Endometrium (tissue), 2 donors: ENCODE data around the gene CLEC2L.

Source experiments
- FAIRE-seq: peaks from 2 replicates; lab custom pipeline; 2012; peaks lifted over from hg19 to GRCh38; lab: Jason Lieb, UNC
- donor health status: control.
- donor health status: control.

CLEC2L gene

DNA sequence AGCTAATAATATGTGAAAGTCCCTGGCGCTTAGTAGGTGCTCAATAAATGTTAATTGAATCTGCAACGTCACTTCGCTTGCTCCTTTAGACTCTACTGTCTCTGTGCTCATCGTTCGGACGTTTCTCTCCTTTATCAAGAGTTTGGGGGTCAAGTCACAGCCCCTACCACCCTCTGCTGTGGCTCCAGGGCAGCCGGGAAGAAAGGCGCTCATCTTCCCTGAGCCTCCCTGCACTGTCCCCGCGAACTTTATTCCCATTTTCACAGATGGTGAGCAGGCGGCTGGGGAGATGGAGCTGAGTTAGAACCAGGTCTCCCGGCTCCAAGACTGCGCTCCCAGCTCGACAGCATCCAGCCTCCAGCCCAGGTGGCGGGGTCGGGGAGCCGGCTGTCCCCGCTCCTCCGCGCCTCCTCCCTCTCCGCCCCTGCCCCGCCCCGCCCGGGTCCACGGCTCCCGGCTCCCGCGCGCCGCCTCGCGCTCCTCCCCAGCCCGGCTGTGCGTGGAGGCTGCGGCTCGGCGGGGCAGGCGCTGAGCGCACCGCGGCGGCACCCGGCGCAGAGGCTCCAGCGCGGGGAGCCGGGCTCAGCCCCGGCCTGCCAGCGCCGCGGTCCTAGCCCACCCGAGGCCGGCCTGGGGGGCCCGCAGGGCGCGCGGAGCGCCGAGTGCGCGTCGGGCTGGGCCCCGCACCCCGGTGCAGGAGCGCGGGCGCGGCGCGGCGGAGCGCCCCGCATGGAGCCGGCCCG, at the start of gene CLEC2L:
CLEC2L (plus strand) TSS at position 487 of the 743 bp plus-strand sequence; CDS start at position 730, 243 bp downstream.
- no peak for FAIRE-seq

DNA sequence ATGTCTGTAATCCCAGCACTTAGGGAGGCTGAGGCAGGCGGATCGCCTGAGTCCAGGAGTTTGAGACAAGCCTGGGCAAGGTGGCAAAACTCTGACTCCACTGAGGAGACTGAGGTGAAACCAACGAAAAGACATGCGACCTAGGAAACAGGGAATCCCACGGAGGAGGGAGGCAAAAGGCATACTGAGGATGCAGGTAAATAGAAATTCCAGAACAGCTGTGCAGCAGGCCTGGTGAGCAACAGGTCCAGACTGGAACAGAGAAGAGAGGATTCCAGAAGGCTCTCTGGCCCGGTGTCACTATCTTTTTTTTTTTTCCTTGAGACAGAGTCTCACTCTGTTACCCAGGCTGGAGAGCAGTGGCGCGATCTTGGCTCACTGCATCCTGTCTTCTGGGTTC, 47.3 kb upstream of the CLEC2L start:
- no peak for FAIRE-seq

DNA sequence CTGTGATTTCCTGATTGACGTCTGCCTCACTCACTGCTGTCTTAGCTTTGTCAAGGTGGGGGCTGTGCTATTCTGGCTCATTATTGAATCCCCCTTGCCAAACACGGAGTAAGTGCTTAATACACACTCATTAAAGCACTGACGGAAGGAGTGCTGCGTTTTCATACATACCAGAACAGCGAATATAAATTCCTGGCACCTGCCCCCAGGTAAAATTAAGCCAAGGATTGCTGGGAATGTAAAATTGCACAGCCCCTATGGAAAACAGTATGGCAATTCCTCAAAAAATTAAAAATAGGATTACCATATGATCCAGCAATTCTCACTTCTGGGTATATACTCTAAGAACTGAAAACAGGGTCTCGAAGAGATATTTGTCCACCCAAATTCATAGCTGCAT, 46.6 kb upstream of the CLEC2L start:
- no peak for FAIRE-seq

DNA sequence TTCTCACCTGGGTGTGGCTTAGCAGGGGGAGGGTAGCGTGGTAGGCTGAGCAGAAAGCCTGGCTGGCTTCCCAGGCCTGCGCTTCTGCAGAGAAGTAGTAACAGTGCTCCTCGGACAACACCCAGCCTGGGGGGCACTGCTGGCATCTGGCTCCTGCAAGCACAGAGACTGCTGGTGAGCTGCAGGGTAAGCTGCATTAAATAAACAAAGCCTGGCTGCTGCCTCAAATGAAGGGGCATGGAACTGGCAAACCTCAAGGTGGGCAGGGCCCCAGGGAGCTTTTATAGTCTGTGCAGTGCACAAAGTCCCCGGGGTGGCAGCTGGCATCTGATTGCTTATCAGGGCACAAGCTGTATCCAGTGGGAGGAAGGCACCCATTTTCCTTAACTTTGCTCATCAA, 43.9 kb upstream of the CLEC2L start:
- FAIRE-seq: no peak

DNA sequence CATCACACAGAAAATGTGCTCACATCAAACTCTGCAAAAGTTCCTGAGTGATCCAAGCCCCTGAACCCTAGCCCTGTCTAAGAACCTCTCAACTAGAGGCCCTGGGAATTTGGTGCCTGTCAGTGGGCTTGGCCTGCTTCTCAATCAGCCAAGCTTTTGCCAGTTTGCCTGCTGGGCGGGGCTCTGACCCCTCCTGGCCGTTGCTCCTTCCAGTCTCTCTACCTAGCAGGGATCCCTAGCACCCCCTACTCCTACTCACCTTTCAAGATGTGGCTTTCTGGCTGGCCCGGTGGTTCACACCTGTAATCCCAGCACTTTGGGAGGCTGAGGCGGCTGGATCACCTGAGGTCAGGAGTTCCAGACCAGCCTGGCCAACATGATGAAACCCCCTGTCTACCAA, 42.1 kb upstream of the CLEC2L start:
- FAIRE-seq: no peak

DNA sequence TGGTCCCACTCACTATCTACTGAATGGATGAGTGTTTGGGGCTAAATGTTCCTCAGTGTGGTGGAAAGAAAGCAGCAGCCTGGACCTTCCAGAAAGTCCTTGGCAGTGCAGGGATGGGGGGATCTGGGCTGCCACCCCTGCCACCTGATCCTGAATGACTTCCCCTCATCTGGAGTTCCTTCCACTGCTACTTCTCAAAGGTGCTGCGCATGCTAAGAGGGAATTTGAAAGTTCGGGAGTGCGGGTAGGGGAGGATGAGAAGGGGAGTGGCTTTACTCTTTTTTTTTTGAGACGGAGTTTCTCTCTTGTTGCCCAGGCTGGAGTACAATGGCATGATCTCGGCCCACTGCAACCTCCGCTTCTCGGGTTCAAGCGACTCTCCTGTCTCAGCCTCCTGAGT, 41.4 kb upstream of the CLEC2L start:
- FAIRE-seq: no peak

DNA sequence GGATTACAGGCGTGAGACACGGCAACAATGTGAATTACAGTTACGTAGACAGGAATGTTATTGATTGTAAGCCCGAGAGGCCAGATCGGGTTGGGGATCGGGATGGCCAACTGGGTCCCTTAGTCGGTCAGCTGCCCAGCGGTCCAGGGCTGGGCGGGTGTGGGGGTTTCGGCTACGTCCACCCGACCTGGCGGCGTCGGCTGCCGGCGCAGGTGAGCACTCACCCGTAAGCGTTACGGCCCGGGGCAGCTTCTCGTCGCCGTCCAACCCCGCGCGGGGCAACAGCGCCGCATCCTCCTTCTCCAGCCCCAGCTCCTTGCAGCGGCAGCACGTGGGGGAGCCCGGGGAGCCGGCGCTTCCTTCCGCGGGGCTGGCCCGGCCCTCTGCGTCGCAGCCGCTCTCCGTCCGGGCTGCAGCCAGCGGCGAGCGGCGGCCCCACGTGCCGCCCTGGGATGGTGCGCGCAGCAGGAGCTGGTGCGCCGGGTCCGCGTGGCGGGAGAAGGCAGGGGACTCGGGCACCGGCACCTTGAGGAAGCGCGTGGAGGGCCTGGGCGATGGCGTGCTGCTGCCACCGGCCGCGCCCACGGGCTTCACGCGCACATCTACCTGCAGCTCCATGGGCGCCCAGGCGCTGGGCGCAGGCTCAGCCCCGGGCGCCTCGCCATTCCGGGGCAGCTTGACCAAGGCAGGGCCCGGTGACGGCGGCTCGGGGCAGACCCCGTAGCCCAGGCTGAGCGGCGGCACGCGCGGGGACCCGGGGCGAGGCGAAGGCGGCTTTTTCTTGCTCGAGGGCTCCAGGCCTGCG, 40.6 kb upstream of the CLEC2L start:
- FAIRE-seq: no peak

DNA sequence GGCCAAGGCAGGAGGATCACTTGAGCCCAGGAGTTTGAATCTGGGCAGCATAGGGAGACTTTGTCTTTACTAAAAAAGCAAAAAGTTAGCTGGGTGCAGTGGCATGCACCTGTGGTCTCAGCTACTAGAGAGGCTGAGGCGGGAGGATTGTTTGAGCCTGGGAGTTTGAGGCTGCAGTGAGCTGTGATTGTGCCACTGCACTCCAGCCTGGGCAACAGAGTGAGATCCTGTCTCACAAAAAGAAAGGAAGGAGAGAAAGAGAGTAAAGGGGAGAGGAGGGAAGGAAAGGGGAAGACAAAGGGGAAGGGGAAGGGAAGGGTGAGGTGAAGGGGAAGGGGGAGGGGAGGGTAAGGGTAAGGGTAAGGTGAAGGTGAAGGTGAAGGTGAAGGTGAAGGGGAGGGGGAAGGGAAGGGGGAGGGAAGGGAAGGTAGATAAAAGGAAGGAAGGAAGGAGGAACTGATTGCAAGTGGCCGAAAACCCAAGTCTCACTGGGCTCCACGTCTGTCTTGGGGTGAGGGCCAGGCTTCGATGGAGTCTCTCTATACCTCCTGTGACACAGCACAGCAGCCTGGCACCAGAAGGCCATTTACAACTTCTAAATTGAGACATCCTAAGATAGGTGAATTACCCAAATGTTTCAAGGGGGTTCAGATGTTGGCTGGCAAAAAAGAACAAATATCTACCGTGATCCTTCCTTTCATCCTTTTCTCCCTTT, 36.0 kb upstream of the CLEC2L start:
- no peak for FAIRE-seq

DNA sequence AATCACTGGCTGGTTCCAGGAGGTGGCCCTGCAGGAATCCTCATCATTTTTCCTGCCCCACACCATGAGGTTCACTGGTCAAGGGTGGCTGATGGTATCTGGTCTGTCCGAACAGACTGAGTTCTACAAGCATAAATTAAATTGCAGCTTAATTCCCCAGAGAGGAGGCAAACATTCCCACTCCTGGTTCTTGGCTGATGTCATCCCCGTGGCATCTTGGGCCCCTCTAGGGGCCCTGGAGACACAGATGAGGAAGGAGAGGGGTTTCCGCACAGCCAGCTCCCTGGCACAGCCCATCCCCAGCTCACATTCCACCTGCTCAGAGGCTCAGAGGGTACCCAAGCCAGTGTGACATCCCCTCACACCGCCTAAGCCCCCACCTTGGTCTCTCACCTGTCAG, 34.7 kb upstream of the CLEC2L start:
- FAIRE-seq: no peak

DNA sequence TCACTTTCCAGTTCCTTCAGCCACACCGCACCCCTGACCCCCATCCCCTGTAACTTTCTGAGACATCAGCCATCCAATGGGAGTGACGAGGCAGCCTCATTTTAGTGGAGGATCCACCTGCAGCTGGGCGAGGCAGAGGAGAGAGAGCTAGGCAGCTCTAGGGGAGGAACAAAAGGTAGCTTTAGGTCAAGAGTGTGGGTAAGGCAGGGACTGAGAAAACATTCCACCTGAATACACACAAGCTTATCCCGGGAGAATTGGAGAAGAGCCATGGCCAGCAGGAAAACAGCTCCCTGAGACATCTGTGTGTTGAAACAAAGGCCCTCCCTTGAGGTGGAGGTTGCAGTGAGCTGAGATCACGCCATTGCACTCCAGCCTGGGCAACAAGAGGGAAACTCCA, 33.4 kb upstream of the CLEC2L start:
- no peak for FAIRE-seq

DNA sequence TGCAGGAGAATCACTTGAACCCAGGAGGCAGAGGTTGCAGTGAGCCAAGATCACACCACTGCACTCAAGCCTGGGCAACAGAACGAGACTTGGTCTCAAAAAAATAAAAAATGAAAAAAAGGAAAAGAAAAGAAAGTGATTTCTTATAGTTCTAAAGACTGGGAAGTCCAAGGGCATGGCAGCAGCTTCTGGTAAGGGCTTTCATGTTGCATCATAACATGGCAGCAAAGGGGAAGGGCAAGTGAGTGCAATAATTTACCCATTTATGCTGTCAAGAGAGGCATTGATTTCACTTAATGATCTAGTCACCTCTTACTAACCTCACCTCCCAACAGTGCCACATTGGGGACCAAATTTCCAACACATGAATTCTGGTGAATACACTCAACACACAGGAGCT, 31.2 kb upstream of the CLEC2L start:
- FAIRE-seq: no peak

DNA sequence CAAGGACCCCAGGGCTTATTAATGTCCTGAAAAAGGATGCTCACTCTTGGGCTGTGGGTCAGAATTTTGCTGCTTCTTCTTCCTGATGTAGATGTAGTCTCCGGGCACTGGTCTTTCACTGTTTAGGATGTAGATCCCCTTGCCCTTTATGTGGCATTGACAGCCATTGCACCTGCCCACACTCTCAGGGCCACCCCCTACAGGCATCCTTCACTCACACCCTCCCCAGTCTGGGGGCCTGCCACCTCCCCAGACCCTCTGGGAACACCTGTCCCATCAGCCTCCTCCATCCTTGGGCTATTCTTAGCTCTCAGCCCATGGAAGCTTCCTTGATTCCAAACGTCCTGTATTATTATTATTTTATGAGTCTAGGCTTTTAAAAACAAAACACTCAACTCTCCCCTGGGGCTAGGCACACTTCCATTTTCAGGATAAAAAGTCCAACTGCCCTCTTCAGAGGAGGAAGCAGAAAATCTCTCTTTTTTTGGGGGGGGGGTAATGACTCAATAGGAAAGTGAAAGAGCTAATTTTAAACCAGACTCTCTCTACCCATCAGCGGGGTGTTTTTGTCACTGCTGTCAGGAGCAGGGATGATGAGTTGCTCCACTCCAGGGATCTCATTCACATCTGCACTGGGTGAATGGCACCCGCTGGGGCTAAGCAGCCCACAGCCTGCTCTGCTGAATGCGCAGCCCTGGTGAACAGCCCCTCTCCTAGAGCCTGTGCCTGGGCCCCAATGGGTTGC, 28.5 kb upstream of the CLEC2L start:
- FAIRE-seq: no peak

DNA sequence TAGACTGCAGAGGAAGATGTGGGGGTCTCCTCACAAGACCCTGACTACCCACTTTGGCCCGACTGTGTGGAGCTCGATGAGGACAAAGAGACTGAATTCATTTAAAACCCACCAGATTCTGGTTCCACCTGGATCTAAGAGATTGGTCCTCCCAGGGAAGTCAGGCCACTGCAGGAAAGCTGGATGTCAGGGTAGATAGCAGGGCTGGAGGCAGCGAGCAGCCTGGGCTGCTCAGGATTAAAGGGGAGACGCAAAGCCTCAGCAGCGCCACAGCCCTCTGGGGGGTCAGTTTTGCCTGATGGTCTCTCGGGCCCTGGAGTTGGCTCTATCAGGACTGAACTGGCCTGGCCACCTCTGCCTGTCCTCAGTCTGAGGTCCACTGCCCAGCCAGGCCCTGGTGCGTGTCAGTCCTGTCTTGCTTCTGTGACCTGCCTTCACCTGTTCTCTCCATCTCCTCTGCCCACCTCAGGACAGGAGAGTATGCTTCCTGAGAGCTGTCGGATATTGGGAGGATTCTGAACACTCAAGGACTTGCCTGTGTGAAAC, 27.8 kb upstream of the CLEC2L start:
- FAIRE-seq: no peak

DNA sequence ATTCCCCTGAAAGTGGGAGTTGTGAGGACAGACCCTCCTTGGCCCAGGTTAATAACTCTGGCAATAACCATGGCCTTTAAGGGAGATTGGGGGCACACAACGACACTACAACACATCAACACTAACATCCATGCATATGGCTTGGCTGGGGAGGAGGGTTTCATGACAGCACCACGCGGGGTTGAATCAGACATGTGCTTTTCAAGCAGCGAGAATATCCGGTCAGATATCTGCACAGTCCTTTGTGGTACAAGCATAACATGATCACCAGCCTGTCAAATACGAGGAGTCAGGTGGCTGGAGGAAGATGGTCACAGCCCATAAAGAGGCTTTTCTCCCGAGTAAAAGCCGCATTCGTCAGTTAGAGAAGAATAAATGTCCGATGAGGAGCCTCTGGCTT, 27.0 kb upstream of the CLEC2L start:
- FAIRE-seq: no peak

DNA sequence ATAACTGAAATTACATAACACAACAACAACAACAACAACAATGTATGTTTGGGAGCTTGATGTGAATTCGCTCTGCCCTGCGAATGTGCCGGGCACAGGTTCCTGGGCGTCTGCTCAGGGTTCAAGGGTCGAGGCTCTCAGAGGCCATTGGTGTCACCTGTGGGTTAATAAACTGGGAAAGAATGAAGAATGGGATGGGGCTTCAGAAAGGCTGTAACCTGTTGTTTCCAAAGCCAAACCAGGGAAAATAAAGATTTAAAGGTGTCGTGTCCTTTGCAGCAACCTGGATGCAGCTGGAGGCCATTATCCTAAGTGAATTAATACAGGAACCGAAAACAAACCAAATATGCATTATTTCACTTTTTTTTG, 22.7 kb upstream of the CLEC2L start:
- no peak for FAIRE-seq

DNA sequence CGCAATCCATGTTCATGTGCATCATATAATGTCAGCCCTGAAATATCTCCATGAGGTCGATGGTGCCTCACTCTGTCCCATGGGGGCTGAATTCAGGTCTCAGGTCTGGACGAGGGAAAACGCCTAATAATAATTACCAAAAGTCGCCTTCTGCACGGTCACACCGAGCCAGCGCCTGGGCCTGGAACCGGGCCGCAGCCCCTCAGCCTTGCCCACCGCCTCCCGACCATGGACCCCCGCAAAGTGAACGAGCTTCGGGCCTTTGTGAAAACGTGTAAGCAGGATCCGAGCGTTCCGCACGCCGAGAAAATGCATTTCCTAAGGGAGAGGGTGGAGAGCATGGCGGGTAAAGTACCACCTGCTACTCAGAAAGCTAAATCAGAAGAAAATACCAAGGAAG, 21.3 kb upstream of the CLEC2L start:
- no peak for FAIRE-seq

DNA sequence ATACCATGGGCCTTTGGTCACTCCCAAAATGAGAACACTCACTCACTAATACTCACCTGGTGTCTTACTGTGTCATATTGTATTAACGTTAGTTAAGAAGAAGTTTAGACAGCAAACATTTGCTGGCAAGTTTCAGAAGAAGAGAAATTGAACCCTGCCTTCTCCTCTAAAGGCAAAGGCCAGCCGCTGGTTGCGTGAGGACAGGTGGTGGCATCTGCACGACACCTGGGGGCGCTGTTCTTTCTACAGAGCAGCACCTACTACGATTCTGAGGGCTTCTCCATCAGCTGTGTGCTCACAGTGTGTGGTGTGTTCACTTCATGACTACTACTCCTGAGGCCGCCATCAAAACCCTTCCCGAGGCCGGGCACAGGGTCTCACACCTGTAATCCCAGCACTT, 17.9 kb upstream of the CLEC2L start:
- FAIRE-seq: no peak

DNA sequence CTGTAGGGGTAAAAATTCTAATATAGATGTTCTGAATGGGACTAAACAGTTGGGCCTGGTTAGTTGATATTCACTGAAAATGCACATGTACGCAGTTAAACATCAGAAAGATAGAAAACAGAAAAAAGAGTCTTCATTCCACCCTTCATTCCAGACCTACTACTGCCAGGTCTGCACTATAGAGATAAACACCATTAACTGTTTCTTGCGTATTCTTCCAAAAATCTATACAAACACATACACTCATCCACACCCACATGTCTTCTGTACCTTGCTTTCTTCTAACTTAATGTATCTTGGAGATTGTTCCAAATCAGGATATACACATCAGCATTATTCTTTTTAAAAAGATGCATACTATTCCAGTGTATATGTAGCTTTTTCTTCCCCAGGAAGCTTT, 13.9 kb upstream of the CLEC2L start:
- no peak for FAIRE-seq

DNA sequence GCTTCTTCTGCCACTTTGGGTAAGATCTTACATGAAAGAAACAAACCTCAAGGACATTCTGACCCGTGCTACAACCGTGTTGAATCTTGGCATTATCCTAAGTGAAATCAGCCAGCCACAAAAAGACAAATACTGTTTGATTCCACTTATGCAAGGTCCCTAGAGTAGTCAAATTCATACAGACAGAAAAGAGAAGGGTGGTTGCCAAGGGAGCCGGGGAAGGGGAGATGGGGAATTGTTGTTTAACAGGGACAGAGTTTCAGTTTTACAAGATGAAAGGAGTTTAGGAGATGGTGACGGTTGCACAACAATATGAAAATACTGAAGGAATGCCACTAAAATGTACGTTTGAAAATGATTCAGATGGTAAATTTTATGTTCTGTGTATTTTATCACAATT, 12.2 kb upstream of the CLEC2L start:
- no peak for FAIRE-seq

DNA sequence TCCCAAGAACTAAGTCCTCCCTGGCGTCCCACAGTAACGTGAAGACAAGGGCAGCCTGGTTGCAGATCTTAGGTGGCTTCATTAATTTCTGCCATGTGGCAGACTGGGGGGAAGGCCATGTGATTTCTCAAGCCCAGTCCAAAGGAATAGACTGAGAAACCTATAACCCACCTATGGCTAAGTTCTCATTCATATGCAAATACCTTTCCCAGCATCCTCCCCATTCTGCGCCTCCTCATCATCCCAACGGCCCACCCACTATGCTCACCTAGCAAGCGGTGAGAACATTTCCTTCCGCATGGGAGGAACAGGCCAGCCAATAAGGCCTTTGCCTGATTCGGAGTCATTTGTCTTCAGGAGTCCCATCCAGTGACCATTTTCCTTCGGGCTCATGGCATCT, 8.2 kb upstream of the CLEC2L start:
- FAIRE-seq: no peak

DNA sequence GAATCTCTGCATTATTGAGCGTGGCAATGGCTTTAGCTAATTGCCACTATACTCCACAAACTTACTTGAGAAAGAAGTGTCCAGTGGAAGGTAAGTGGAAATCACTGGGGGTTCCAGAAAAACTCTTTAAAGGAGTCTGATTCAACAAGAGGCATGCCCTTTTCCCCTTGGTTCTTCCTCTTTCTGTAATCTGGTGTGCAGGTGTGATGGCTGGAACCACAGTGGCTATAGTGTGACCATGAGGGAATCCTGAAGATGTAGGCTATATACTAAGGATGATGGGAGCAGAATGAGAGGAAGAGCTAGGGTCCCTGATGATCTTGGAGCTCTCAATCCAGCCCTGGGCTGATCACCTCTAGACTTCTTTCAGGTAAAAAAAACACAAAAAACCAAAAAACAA, 2.0 kb upstream of the CLEC2L start:
- no peak for FAIRE-seq

DNA sequence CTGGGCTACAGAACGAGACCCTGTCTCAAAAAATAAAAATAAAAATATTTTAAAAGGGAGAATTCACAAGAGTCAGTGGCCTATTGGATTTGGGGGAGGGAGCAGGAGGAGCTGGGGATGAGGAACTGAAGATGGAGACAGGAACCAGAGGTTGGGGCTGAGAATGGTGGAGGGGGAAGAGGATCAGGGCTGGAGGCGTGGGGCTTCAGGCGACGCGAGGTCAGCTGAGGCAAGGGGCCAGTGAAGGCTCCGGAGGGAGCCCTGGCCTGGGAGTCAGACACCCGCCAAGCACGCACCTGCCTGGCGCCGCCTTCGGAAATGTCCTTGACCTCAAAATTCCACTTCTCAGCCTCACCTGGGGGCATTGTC, 671 bp upstream of the CLEC2L start:
- no peak for FAIRE-seq
